Measurements from ENCODE around the gene NDUFAF7.
A peak's percentile ranks its signal among the peaks of the same experiment; 100 is the strongest.
"Not testable (repeated sequence)": the region's sequence is repeated elsewhere in the genome, so short reads cannot be mapped to it uniquely, and the experiment has no call there.

Gene NDUFAF7

GRCh38 chr2:37284381-37284780, 52.9 kb downstream of the NDUFAF7 start:
- no peak for DNase-seq

DNA sequence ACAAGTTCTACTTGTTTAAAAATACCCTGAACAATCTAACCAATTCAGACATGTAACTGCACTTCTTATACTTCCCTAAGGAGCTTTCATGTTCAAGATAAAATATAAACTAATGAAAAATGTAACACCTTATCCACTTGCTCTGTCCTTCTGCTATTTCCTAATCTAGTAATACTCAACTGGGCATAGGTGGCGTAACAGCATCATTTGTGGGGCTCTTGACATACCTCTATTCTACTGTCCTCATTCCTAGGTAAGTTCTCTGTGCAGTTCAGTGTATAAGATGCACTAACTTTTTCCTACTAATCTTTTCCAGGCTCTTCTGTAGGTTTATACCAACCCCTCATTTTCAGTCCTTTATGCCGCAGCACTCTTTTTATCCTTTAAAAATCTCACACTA, 56.5 kb downstream of the NDUFAF7 start:
- peak in 1 of 2 donors; percentile 23 for DNase-seq

GRCh38 chr2:37291680-37292079, 60.2 kb downstream of the NDUFAF7 start:
- DNase-seq, result no peak

GRCh38 chr2:37294858-37295257, 63.4 kb downstream of the NDUFAF7 start:
- DNase-seq, result not testable (repeated sequence)

GRCh38 chr2:37295469-37296073, 64.1 kb downstream of the NDUFAF7 start:
- DNase-seq, result no peak

- DNase-seq, result no peak
These were observed 66.2 kb downstream of the NDUFAF7 start for GRCh38 chr2:37297632-37298031.
